ENCODE data around the gene CNTFR. TPM values are rescaled to one million over a fixed set of nuclear protein-coding genes. Genes with fewer than 3 reads are reported as not detected.

The CNTFR gene
- total RNA-seq, 1 donor from 2014 or later, result 116 TPM

DNA sequence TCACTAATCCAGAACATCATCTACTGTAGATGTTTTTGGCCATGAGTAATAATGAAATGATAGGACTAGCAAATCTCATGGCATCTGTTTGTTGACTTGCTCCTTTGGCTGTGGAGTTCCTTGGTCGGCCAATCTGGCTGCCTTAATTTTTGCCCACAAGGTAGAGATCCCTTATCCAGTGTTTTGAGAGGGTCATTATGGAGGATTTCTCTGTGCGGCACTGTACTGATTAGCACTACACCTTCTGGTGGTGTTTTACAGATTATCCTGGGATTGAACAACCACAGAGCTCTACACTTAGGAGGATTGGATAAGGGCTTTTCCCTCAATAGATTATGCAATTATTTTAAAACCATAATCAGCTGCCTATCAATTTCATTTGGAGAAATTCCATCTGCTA is 63.5 kb downstream of the CNTFR start:
- DNase-seq (ENCODE audit: low spot score), result no peak

- DNase-seq (ENCODE audit: low spot score), result no peak
Observed at GRCh38 chr9:34524349-34524748, 65.2 kb downstream of the CNTFR start.

- peak; percentile 98 for DNase-seq (ENCODE audit: low spot score)
Observed at GRCh38 chr9:34522971-34523797, 66.3 kb downstream of the CNTFR start, which contains the start of gene ENHO. ENHO (minus strand) TSS chr9:34522990; CDS start chr9:34521695, 1,295 bp downstream.

- DNase-seq (ENCODE audit: low spot score), result peak; percentile 90
Observed at GRCh38 chr9:34522091-34522887, 67.2 kb downstream of the CNTFR start.

DNA sequence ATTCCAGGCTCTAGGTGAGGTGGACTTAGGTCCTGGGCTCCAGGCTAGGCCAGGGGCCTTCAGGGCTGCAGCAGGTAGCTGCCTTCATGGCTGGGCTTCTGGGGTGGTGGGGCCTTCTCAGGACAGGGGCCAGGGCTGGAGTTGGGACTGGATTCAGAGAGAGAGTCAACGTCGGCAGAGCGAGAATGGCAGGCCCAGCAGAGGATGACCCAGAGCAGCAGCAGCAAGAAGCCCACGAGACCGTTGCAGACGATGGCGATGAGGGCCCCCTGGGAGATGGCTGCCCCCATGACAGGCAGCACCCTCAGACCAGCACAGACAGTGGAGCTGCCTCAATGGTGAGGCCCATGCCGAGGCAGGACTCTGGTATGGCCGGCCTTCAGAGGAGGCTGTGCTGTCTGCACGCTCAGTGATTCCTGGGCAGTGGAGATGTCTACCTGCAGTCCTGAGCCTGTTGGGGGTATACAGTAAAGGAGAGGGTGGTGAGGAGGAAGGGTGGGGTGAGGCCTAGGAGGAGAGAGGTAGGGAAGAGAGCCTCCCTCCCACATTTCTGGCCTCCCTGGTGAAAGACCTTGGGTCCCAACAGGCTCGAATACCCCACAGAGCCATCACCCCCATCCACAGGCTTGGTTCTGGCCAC is 68.0 kb downstream of the CNTFR start:
- DNase-seq (ENCODE audit: low spot score), result peak; percentile 80

DNA sequence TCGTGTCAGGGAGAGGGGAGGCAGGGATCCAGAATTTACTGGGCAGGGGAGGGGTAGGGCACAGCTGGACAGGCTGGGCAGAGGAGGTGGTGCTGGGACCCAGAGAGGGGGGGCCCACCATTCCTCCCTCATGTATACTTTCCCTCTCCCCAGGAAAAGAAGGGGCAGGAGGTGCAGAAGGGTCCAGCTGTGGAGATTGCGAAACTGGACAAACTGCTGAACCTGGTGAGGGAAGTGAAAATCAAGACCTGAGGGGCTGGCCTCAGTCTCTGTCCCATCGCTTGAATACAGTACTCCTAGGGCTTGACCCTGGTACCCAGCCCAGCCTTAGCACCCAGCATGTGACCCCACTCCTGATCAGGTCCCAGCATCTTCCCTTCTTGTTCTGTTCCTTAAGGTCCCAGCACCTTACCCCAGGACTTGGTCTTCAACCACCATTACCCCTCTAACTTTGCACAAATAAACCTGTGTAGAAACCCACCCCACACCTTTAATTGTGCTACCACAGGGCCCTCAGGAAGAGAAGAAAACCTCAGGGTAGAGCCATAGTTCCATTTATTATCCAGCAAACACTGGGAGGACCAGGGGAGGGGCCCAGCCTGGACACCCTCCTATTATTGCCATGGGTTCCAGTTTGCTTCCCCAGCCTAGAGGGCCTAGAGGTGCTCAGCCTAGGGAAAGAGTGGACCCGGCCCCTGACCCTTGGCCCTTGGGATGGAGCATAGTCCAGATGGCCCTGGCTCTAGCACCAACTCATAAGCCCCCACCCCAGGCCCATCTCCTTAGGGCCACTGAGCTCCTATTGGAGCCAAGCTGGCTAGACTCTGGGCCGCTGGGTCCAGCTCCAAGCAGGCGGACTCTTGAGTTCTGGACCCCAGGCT is 68.8 kb downstream of the CNTFR start:
- DNase-seq (ENCODE audit: low spot score), result peak; percentile 67

- DNase-seq (ENCODE audit: low spot score), result peak; percentile 69
Observed at GRCh38 chr9:34520096-34520495, 69.4 kb downstream of the CNTFR start.

DNA sequence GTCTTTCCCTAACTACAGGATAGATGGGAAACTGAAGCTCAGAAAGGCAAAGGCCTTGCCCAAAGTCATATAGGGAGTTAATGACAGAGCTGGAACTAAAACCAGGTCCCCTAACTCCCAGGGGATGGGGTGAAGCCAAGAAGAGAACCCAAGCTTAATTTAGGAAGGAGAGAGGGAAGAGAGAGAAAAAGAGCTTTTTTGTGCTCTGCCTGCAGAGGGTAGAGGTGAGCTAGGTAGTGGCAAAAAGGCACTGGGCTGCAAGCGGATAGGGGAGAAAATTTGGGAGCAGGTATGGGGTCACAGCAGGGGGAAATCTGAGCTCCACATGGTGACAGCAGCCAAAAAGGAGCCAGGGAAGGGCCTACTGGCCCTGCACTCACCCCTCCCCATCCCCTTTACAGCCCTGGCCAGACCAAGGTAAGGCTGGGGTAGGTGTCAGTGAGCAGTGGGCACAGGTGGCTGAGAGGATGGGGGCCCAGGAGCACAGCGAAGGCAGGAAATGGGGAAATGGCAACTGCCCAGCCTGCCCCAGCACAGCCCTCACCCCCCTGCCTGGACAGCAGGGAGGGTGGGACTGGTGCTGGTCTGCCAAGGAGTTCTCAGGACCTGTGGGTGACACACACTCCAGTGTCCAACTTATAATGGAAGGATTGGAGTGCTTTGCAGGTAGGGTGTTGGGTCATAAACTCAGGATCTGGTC is 70.1 kb downstream of the CNTFR start:
- DNase-seq (ENCODE audit: low spot score), result peak; percentile 59

DNA sequence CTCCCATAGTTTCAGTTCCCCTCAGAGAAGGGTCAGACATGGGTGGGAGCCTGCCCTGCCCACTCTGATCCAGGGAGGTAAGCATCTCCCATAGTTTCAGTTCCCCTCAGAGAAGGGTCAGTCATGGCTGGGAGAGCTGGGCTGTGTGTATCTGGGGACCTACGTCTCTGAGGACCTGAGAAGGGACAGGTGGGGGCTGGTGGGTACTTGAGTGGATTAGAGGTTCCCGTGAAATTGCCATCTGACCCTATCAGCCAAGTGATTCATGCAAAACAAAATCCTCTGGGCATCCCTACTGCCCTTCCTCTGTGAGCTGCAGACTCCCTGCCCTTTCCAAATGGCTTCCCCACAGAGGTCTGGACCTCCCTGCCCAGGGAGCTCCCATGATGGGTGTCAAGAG is 70.6 kb downstream of the CNTFR start:
- DNase-seq (ENCODE audit: low spot score), result no peak

DNA sequence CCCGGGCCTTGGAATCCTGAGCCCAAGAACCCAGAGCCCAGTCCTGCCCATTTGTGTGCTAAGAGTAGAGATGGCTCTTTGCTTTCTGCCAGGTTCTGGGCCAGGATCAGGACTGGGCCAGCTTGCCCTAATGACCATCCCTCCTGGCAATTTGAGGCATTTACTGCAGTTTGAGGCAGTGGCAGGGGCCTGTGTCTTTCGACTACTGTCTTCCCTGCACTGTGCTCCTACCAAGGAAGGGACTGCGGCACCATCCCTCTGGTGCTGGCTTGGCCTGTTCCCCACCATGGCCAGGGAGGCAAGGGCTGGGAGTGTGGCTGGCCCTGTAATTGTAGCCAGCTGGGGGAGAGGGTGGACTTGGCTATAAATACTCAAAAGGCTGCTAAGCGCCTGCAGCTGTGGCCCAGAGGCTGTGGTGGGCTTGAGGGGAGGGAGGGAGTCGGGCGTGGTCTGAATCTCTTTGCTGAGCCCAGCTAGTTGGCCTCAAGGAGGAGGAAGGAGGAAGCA is 71.4 kb downstream of the CNTFR start:
- DNase-seq (ENCODE audit: low spot score), result peak; percentile 77

GRCh38 chr9:34517185-34517584 is 72.3 kb downstream of the CNTFR start:
- peak; percentile 60 for DNase-seq (ENCODE audit: low spot score)

GRCh38 chr9:34515959-34516358 is 73.6 kb downstream of the CNTFR start:
- DNase-seq (ENCODE audit: low spot score), result peak; percentile 59

GRCh38 chr9:34514816-34515215 is 74.7 kb downstream of the CNTFR start:
- peak; percentile 35 for DNase-seq (ENCODE audit: low spot score)

DNA sequence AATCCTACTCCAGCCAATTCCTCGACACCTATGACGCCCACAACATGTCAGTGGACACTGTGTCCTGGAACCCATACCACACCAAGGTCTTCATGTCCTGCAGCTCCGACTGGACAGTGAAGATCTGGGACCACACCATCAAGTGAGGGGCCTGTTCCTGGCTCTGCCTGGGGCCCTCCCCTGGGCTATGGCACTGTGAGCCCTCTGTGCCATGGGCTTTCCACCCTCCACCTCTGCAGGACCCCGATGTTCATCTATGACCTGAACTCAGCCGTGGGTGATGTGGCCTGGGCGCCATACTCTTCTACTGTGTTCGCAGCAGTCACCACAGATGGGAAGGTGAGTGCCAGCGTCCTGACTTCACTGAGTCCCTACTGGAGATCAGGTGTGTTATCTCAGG is 75.1 kb downstream of the CNTFR start:
- DNase-seq (ENCODE audit: low spot score), result peak; percentile 60

- peak; percentile 72 for DNase-seq (ENCODE audit: low spot score)
Observed at GRCh38 chr9:34513567-34514214, 75.8 kb downstream of the CNTFR start.

- DNase-seq (ENCODE audit: low spot score), result peak; percentile 79
Observed at GRCh38 chr9:34512131-34513078, 77.1 kb downstream of the CNTFR start.

GRCh38 chr9:34510497-34511468 is 78.7 kb downstream of the CNTFR start:
- DNase-seq (ENCODE audit: low spot score), result peak; percentile 86
